ENCODE results near the gene MTHFR. TPM values are rescaled to one million over a fixed set of nuclear protein-coding genes. Genes with fewer than 3 reads are reported as not detected.

MTHFR gene
- total and polyA plus RNA-seq, 2 of the 4 experiments (the other 2 are of a cell fraction): 7.3 to 7.4 TPM

DNA sequence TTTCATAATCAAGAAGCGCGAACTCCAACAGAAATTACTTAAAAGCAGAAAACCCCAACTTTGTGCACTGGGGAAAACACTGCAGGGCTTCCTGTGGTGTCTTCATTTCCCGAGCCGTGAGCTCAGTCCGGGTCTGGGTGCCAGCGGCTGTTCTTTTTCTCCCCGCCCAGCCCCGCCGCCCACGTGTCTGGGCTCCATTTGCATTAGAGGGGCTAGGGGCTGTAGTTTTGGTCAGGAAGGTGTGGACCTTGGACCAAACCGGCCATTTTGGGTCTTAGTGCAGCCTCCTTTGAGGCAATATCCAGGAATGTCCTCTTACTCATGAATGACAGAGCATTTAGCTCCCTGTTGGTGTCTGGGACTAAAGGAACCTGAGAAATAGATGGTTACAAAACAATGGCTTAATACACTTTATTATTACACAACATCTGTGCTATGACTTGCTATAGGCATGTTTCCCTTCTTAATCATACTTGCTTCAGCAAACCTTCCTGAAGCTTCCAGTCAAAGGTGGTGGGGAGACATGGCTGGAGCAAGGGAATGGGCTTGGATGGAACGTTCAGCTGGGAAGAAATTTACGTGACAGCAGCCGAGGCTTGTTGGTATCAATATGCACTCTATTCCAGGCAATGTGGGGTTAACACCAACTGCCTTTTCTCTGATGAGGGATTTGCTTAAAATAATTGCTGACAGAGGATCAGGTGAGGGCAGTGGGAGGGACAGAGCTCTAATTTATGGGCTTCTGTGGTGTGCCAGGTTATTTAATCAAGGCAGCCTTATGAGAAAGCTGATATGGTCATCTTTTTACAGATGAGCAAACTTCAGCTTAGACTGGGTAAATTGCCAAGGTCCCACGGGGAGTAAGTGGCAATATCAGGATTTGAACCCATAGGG lies 68.8 kb downstream of the MTHFR start:
- Histone ChIP-seq H4K5ac (ENCODE audit: low read depth, low read length) (no peak overlapping the region), H3K9ac (ENCODE audit: low read depth, low read length) (peak overlapping the region; percentile 91), H4K20me1 (ENCODE audit: insufficient read depth, low read length) (peaks cover 4% of the 10 kb centered on the region; the same call in 1 of the 2 replicates), H4K91ac (ENCODE audit: insufficient read depth, low read depth, low read length) (peak overlapping the region; percentile 89), H3K18ac (ENCODE audit: low read depth, low read length) (peak overlapping the region; percentile 12; the same call in 1 of the 2 replicates), H2AK5ac (ENCODE audit: low read depth, low read length) (peak overlapping the region; percentile 37), H2BK120ac (ENCODE audit: low read depth, low read length) (peak overlapping the region; percentile 1; the same call in 1 of the 2 replicates), H3K4ac (ENCODE audit: low read depth, low read length) (peak overlapping the region; percentile 95), H3K9me1 (ENCODE audit: insufficient read depth, low read length) (peaks cover 16% of the 10 kb centered on the region; the same call in 1 of the 2 replicates), H3K56ac (ENCODE audit: extremely low read depth, insufficient read depth, low read length) (peak overlapping the region; percentile 54), H2AFZ (replicated peaks; ENCODE audit: low read length, poor library complexity) (peak overlapping the region; percentile 100), H3K23ac (ENCODE audit: low read depth, low read length) (peak overlapping the region; percentile 21; the same call in 1 of the 2 replicates), H3K4me1 (ENCODE audit: control insufficient read depth, insufficient read depth, low read length) (peaks cover 7% of the 10 kb centered on the region), H3K27ac (ENCODE audit: insufficient read depth, low read length) (peak overlapping the region; percentile 66), H2BK5ac (ENCODE audit: low read depth, low read length, poor library complexity, severe bottlenecking) (peak overlapping the region; percentile 65), H4K8ac (ENCODE audit: low read depth in 2 of 2, low read length in 2 of 2) (peak overlapping the region; percentile 86 to 95; a peak in 3 of 4 replicates), H3K4me2 (ENCODE audit: low read depth, low read length) (peak overlapping the region; percentile 94), H3K4me3 (ENCODE audit: insufficient read depth, low read depth, low read length) (peak overlapping the region; percentile 80), H2AK9ac (replicated peaks; ENCODE audit: low read depth, low read length, poor library complexity) (peak overlapping the region; percentile 92), H3K27me3 (ENCODE audit: control insufficient read depth, insufficient read depth, low read length) (no peaks in the 10 kb centered on the region), H3K9me3 (ENCODE audit: control insufficient read depth, insufficient read depth, low read length) (no peaks in the 10 kb centered on the region), H2BK20ac (ENCODE audit: low read depth, low read length) (peak overlapping the region; percentile 3; the same call in 1 of the 2 replicates), H2BK15ac (ENCODE audit: low read depth, low read length) (no peak overlapping the region), H3K36me3 (ENCODE audit: control insufficient read depth, insufficient read depth, low read length) (no peaks in the 10 kb centered on the region), H3K79me1 (ENCODE audit: low read depth in 1 of 2, low read length in 2 of 2) (peaks cover 22 to 29% of the 10 kb centered on the region in 2 experiments), H3K14ac (replicated peaks; ENCODE audit: low read depth, low read length) (peak overlapping the region; percentile 27)
- ChIA-PET CTCF (no interaction called here), POLR2A (ENCODE audit: unreplicated experiment) (interaction anchor here (0.8 kb wide), 2 partner anchors 28 to 67 kb away, joined by 3 read pairs; no protein-coding TSS in a partner anchor)
- dilution Hi-C loops (cut with HindIII; ENCODE audit: low sequenced_read_pairs, unreplicated experiment): no loop called here
- intact Hi-C loops (cut with micrococcal nuclease): loop anchor here (2.0 to 10.0 kb wide), 2 partner anchors 66 to 462 kb away; partner anchors contain the start of gene UBIAD1
- peak; percentile 80 for TF ChIP-seq NFE2L2 (IDR thresholded peaks at IDR 0.05; ENCODE audit: low read depth, low read length)
- TF ChIP-seq FOS (IDR thresholded peaks at IDR 0.05; ENCODE audit: low read depth, low read length): peak; percentile 67
- peak; percentile 99 for TF ChIP-seq CEBPB (IDR thresholded peaks at IDR 0.05; ENCODE audit: low read depth, low read length)
- TF ChIP-seq USF2 (IDR thresholded peaks at IDR 0.05; ENCODE audit: low read depth, low read length): peak; percentile 34; the same call in 1 of the 2 replicates
- TF ChIP-seq MXI1 (IDR thresholded peaks at IDR 0.05; ENCODE audit: borderline replicate concordance, low read depth, low read length): peak; percentile 74; the same call in 1 of the 2 replicates
- TF ChIP-seq POLR2A (IDR thresholded peaks at IDR 0.05; ENCODE audit: low read depth, low read length): no peak; the same call in 1 of the 2 replicates
- TF ChIP-seq RFX5 (IDR thresholded peaks at IDR 0.05; ENCODE audit: low read depth, low read length): no peak
- TF ChIP-seq MAFK (IDR thresholded peaks at IDR 0.05; ENCODE audit: low read depth, low read length): no peak
- ATAC-seq (ENCODE audit: low read depth) (peak; percentile 34), DNase-seq (peak; percentile 79)
- in situ Hi-C loops (cut with MboI; ENCODE audit: low sequenced_read_pairs): no loop called here
- WGBS, 2 experiments (ENCODE audit: extremely low coverage in 2 of 2, insufficient read length in 1 of 2): 23% methylated on average over 7 of the region's 15 CpGs; no CpG with 5 or more reads in 1 of the 2 experiments
- BruUV-seq (replicated peaks): no TSS peak
